NAMALWA (cell line): ENCODE measurements around the gene VANGL1.

ENCODE experiments used
- DNase-seq: peaks from one replicate; pipeline ENCODE4 v3.0.0-alpha.2; 2015; ENCODE audit warnings: low spot score

Gene VANGL1

GRCh38 chr1:115744646-115745275 is 103.0 kb downstream of the VANGL1 start:
- no peak for DNase-seq

DNA sequence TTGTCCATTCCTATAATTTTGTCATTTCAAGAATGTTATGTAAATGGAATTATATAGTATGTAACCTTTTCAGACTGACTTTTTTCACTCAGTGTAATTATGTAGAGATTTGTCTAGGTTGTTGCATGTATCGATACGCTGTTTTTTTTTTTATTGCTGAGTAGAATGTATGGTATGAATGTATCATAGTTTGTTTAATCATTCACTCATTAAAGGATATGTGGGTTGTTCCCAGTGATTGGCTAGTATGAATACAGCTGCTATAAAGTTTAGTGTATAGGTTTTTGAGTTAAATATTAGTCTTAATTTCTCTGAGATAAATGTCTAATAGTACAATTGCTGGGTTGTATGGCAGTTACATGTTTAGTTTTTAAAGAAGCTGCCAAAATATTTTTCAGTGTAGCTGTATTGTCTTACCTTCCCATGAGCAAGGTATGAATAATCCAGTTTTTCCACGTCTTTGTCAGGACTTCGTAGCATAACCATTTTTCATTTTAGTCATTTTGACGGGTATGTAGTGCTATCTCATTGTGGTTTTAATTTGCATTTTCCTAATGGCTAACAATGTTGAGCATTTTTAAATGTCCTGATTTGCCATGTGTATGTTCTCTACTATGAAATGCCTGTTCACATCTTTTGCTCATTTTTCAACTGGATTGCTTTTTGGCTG is 104.4 kb downstream of the VANGL1 start:
- DNase-seq = no peak
